Measurements from ENCODE around the gene NEGR1.

Gene NEGR1

DNA sequence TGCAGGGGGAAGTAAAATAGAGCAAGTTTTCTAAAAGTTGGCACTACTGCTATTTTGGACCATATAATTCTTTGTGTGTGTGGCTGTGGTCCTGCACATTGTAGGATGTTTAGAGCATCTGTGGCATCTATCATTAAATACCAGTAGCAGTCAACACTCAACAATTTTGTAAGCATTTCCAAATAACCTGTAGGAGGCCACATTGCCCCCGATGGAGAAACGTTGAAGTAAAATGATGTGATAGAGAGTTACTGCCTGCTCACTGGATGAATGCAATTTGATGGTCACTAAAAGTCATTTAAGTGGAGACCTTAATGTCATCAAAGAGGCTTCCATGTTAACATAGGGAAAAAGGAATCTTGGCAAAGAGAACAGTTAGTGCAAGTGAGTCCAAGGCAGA, 560.8 kb downstream of the NEGR1 start:
- in situ Hi-C loops (cut with MboI; ENCODE audit: low sequenced_read_pairs), result no loop called here

- in situ Hi-C loops (cut with MboI; ENCODE audit: low sequenced_read_pairs), result no loop called here
These were observed 563.0 kb downstream of the NEGR1 start for GRCh38 chr1:71719330-71719729.

DNA sequence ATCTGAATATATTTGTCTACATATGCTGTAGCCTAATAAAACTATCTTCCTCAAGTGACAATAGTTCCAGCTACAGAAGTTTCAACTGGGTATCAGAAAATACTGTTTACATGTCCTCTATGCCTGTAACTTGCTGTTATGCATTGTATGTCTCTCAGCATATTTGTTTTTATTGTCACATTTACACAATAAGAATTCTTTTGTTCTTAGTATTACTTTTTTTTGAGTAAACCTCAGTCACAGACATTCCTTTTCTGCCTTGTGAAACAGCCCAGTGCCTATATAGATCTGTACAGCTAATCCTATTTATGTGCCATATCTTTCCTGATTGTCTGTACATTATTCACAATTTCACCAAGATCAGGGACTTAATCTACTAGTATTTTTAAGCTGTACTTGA, 565.2 kb downstream of the NEGR1 start:
- in situ Hi-C loops (cut with MboI; ENCODE audit: low sequenced_read_pairs), result no loop called here

DNA sequence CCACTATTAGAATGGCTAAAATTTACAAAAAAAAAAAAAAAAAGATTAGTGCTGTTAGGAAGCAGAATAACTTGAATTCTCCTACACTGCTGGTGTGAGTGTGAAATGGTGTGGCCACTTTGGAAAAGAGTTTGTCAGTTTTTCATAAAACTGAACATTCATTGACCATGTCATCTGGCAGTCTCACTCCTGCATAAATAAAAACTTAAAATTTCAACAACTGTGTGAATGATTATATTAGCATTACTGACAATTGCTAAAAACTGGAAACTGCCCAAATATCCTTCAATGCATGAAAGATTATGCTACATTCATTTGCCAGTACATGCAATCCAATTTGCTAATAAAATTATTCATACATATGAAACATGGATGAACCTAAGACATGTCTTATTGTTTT, 570.9 kb downstream of the NEGR1 start:
- in situ Hi-C loops (cut with MboI; ENCODE audit: low sequenced_read_pairs), result no loop called here

- in situ Hi-C loops (cut with MboI; ENCODE audit: low sequenced_read_pairs), result no loop called here
These were observed 576.2 kb downstream of the NEGR1 start for GRCh38 chr1:71706029-71706671.

- in situ Hi-C loops (cut with MboI; ENCODE audit: low sequenced_read_pairs), result no loop called here
These were observed 584.2 kb downstream of the NEGR1 start for GRCh38 chr1:71698186-71698585.

GRCh38 chr1:71695821-71696220, 586.5 kb downstream of the NEGR1 start:
- in situ Hi-C loops (cut with MboI; ENCODE audit: low sequenced_read_pairs), result no loop called here

- in situ Hi-C loops (cut with MboI; ENCODE audit: low sequenced_read_pairs), result no loop called here
These were observed 587.3 kb downstream of the NEGR1 start for GRCh38 chr1:71695084-71695483.

GRCh38 chr1:71693581-71693980, 588.8 kb downstream of the NEGR1 start:
- in situ Hi-C loops (cut with MboI; ENCODE audit: low sequenced_read_pairs), result no loop called here

GRCh38 chr1:71689635-71690034, 592.7 kb downstream of the NEGR1 start:
- in situ Hi-C loops (cut with MboI; ENCODE audit: low sequenced_read_pairs), result no loop called here

DNA sequence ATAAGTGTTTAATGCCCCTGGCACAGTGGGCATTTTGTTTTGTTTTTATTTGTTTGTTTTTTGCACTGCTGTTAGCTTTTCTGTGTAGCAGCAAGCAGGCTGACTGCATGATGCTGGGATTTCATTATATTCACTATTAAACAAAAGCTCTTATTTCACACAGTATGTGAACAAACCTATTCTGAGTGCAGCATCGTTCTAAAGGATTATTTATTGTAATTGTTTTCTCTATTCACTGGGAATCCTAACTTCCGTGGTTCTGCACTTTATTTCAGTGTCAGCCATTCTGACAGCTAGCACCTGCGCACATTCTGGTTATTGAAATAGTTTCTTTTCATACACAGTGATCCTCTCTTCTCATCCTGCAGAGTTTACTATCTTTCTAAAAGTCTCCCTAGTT, 595.0 kb downstream of the NEGR1 start:
- in situ Hi-C loops (cut with MboI; ENCODE audit: low sequenced_read_pairs), result no loop called here

GRCh38 chr1:71676979-71677925, 605.1 kb downstream of the NEGR1 start:
- in situ Hi-C loops (cut with MboI; ENCODE audit: low sequenced_read_pairs), result no loop called here

DNA sequence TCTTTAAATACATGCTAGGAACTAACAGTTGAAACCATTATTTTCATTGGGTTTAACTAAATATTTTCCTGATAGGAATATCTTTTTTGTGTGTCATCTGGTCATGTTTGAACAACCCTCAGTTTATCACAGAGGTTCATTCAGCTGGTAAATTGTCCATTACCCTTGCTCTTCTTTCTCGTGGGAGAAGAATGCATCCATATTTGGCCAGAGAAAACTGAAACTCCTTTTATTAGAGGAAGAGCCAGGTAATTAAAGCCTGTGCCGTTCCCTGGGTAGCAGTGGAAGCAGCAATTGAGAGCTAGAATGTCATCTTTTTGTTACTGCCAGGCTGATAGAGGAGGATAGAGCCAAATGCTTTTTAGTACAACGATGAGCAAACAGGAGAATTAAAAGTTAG, 614.3 kb downstream of the NEGR1 start:
- in situ Hi-C loops (cut with MboI; ENCODE audit: low sequenced_read_pairs), result no loop called here

DNA sequence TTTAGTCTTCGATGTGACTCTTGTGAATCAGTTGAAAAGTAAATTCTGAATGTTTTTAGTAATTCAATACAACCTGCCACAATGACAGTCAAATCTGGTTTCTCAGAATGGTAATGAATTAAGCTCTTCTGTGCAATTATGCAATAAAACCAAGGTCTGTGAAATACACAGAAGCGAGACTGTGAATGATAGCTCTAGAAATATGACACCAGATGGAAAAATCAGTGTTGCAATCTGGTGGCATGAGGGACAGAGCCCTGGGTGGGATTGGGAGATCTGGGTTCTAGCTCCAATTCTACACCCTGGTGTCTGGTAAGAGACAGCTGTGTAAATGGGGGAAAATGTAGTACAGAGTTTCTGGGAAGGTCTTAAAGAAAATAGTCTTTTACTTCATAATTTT, 615.1 kb downstream of the NEGR1 start:
- in situ Hi-C loops (cut with MboI; ENCODE audit: low sequenced_read_pairs), result no loop called here

DNA sequence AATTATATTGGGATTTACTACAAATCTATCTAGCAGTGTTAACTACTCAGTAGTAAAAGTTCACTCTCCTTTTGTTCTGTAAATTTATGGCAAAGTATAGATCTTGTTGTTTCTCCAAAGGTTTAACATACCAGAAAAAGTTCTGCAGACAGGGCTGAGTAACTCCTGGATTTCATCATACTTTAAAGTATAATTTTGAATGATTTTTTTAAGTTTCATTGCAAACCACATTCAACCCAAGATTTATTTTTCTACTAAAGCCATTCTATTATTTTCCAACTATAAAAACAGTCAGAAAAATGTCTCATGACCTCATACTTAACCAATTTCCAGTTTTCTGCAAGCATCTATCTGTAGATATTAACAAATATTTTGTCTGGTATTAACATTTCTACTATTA, 615.7 kb downstream of the NEGR1 start:
- in situ Hi-C loops (cut with MboI; ENCODE audit: low sequenced_read_pairs), result no loop called here

DNA sequence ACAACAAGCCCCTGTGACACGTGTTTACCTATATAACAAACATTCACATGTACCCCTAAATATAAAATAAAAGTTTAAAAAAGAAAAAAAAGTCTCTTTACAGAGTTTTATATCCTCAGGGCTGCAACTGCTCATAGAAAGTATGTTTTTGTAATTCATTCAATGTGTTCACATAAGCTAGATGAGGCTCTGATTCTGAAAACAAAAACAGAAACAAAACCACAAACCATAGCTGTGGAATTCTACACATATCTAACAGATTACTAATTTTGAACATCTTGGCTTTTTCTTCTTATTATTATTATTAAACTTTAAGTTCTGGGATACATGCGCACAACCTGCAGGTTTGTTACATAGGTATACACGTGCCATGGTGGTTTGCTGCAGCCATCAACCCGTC, 621.9 kb downstream of the NEGR1 start:
- in situ Hi-C loops (cut with MboI; ENCODE audit: low sequenced_read_pairs), result no loop called here

- in situ Hi-C loops (cut with MboI; ENCODE audit: low sequenced_read_pairs), result no loop called here
These were observed 624.3 kb downstream of the NEGR1 start for GRCh38 chr1:71657891-71658679.

DNA sequence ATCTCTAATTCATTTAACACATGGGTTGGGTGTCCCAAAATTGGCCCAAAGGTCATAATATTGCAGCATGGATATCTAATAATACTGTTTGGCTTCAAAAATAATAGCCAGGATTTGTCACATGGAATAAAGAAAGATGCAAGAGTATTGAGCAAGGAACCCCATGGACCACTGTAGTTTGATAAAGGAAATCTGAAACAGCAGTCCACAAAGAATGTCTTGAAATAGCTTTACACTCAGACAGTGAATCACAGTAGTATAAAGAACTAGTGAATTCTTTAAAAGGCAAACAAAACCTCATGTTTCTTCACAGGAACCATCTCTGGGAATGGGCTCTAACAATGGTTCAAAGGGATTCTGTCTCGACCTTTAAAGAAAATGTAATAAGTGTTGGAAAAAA, 625.4 kb downstream of the NEGR1 start:
- in situ Hi-C loops (cut with MboI; ENCODE audit: low sequenced_read_pairs), result no loop called here

DNA sequence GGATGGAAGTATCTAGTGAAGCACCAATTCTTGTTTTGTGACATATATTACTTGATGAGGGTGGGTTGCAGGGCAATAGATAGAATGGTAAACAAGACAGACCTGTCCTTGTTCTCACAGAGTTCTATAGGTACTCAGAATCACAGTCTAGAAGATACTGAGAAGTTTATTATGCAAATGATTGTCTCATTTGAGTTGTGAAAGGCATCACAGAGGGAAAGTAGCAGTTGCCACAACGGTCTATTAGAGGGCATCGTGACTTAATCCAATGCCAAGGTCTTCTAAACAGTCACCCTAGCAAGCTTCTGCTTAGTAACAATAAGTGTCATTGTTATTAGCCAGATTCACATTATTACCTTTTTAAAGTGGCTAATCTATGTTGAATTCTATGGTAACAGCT, 626.7 kb downstream of the NEGR1 start:
- in situ Hi-C loops (cut with MboI; ENCODE audit: low sequenced_read_pairs), result no loop called here

DNA sequence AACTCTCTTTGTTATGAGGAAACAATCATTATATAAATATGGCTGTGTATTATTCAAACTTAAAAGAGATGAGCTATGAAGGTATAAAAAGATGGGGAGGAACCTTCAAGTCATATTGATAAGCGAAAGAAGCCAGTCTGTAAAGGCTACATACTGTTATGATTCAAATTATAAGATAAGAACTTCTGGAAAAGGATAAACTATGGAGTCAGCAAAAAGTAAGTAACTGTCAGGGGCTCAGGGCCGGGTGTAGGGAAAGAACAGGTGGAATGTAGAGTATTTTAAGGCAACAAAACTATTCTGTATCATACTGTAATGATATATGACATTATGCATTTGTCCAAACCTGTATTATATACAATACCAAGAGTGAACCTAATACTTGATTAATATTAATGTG, 628.4 kb downstream of the NEGR1 start:
- in situ Hi-C loops (cut with MboI; ENCODE audit: low sequenced_read_pairs), result no loop called here

DNA sequence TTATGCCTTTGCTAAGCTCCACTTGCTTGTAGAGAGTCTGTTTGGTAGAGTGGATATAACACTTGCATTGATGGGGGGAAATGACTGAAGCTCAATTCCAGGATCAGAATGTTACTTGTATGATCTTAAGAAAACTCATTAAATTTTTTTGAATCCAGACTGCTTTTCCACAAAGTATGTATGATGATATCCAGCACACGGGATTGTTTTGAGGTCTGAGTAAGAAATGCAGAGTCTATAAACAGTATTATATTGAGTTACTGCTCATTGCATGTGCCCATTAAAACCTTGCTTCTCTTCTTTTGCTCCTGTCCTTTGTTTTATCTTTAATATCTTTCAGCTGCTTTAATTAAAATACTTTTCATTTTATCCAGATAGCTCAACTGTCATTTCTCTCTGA, 631.1 kb downstream of the NEGR1 start:
- in situ Hi-C loops (cut with MboI; ENCODE audit: low sequenced_read_pairs), result no loop called here

- in situ Hi-C loops (cut with MboI; ENCODE audit: low sequenced_read_pairs), result no loop called here
These were observed 632.2 kb downstream of the NEGR1 start for GRCh38 chr1:71650119-71650518.

Data from hTERT RPE-1 (cell line).